Gastrocnemius medialis (tissue), 4 donors: Measurements from ENCODE around the gene BMP7. TPM values are rescaled to one million over a fixed set of nuclear protein-coding genes. Genes with fewer than 3 reads are reported as not detected.

Experiments
- ATAC-seq, 2 donors: fragments of 150-250 bp; one replicate each; pipeline ENCODE4 v1.9.1; 2016
- DNase-seq, 2 donors: peaks; one replicate each; pipeline ENCODE4 v3.0.0-alpha.2; 2019
- H3K27ac ChIP-seq, 4 donors: fragments of 200-600 bp; sonication (generic); 1 replicate in 1 of 4; 2 replicates in 3 of 4; pipeline ENCODE4 v1.5.1; 2016 to 2018; ENCODE audit warnings: mild to moderate bottlenecking in 2 of 4, moderate library complexity in 1 of 4
- H3K27me3 ChIP-seq, 3 donors: fragments of 200-600 bp; sonication (generic) in 2 of 3; 1 replicate in 1 of 3; 2 replicates in 2 of 3; pipeline versions ENCODE4 v1.5.1 to v1.6.0; 2016 to 2019; ENCODE audit warnings: mild to moderate bottlenecking in 1 of 3, moderate library complexity in 1 of 3
- H3K36me3 ChIP-seq, 2 donors: fragments of 200-600 bp; sonication (generic) in 1 of 2; one replicate each; pipeline ENCODE4 v1.5.1; 2017 to 2018
- H3K4me1 ChIP-seq, 2 donors: fragments of 200-600 bp; sonication (generic) in 1 of 2; one replicate each; pipeline ENCODE4 v1.5.1; 2016 to 2017; ENCODE audit warnings: mild to moderate bottlenecking in 2 of 2
- H3K4me3 ChIP-seq, 4 donors: fragments of 200-600 bp; sonication (generic) in 3 of 4; 1 replicate in 1 of 4; 2 replicates in 3 of 4; pipeline ENCODE4 v1.5.1; 2016 to 2019; ENCODE audit warnings: mild to moderate bottlenecking in 2 of 4
- H3K9me3 ChIP-seq, 3 donors: fragments of 200-600 bp; sonication (generic) in 2 of 3; 1 replicate in 1 of 3; 2 replicates in 2 of 3; pipeline ENCODE4 v1.5.1; 2016 to 2019
- CTCF ChIP-seq, 5 experiments: fragments of 450-650 bp in 3 of 5; fragments of 200-600 bp in 2 of 5; sonication (generic) in 2 of 5; IDR thresholded peaks in 4 of 5; conservative IDR thresholded peaks in 1 of 5; 1 replicate in 4 of 5; 2 replicates in 1 of 5; pipeline ENCODE4 v1.5.1; 2016 to 2019; ENCODE audit warnings: antibody characterized with exemption in 5 of 5, mild to moderate bottlenecking in 3 of 5, moderate library complexity in 3 of 5
- POLR2A ChIP-seq, 2 donors: fragments of 450-650 bp; IDR thresholded peaks; one replicate each; pipeline ENCODE4 v1.6.1; 2017; ENCODE audit warnings: antibody characterized with exemption in 2 of 2, mild to moderate bottlenecking in 2 of 2, moderate library complexity in 2 of 2
- in situ Hi-C, 4 donors: fragments of 200-750 bp; cut with MboI; loops; one replicate each; pipeline versions ENCODE4 v1.15.0 to v1.8.0; 2017; ENCODE audit warnings: low sequenced_read_pairs in 4 of 4
- intact Hi-C: fragments of 100-400 bp; cut with DNase I; formaldehyde crosslinking; loops from one replicate; pipeline ENCODE4 v1.15.1; 2023; ENCODE audit warnings: low total_unique reads
- total RNA-seq, 4 donors: library from RNA; depleted of rRNA; stranded (reverse); fragments of >200 nt; gene quantifications; one replicate each; pipeline versions ENCODE4 v1.1.0 to v1.2.3, GENCODE V29; 2016

BMP7 gene
- total RNA-seq, 4 donors from 2014 or later, result 0.52 TPM; not detected in 3

GRCh38 chr20:57217802-57218201 lies 48.6 kb downstream of the BMP7 start:
- Histone ChIP-seq H3K36me3 (no peaks in the 10 kb centered on the region), H3K27ac (no peak overlapping the region), H3K4me3 (no peak overlapping the region), H3K27me3 (no peaks in the 10 kb centered on the region), H3K4me1 (no peaks in the 10 kb centered on the region), H3K9me3 (no peaks in the 10 kb centered on the region)
- ATAC-seq, result no peak
- DNase-seq, result no peak
- intact Hi-C loops, result no loop called here
- in situ Hi-C loops, result no loop called here
- TF ChIP-seq CTCF (IDR thresholded peaks at IDR 0.05 in 4 of 5, conservative IDR thresholded peaks at IDR 0.05 in 1 of 5) (no peak), POLR2A (IDR thresholded peaks at IDR 0.05) (no peak)

GRCh38 chr20:57216669-57217068 lies 49.8 kb downstream of the BMP7 start:
- in situ Hi-C loops, result no loop called here
- H3K36me3 ChIP-seq, result no peaks in the 10 kb centered on the region
- no peak for ATAC-seq
- H3K27ac ChIP-seq, result no peak overlapping the region
- no peaks in the 10 kb centered on the region for H3K9me3 ChIP-seq
- intact Hi-C loops, result no loop called here
- TF ChIP-seq CTCF (IDR thresholded peaks at IDR 0.05 in 4 of 5, conservative IDR thresholded peaks at IDR 0.05 in 1 of 5) (no peak), POLR2A (IDR thresholded peaks at IDR 0.05) (no peak)
- DNase-seq, result no peak
- no peaks in the 10 kb centered on the region for H3K4me1 ChIP-seq
- H3K4me3 ChIP-seq, result no peak overlapping the region
- H3K27me3 ChIP-seq, result no peaks in the 10 kb centered on the region

- no peak for ATAC-seq
- Histone ChIP-seq H3K9me3 (no peaks in the 10 kb centered on the region), H3K27ac (no peak overlapping the region), H3K36me3 (no peaks in the 10 kb centered on the region), H3K4me3 (no peak overlapping the region), H3K4me1 (no peaks in the 10 kb centered on the region), H3K27me3 (no peaks in the 10 kb centered on the region)
- intact Hi-C loops (no loop called here), in situ Hi-C loops (no loop called here)
- TF ChIP-seq CTCF (IDR thresholded peaks at IDR 0.05 in 4 of 5, conservative IDR thresholded peaks at IDR 0.05 in 1 of 5) (no peak), POLR2A (IDR thresholded peaks at IDR 0.05) (no peak)
- DNase-seq, result no peak
Observed at GRCh38 chr20:57215826-57216471, 50.5 kb downstream of the BMP7 start.

GRCh38 chr20:57215426-57215825 lies 51.0 kb downstream of the BMP7 start:
- Histone ChIP-seq H3K36me3 (no peaks in the 10 kb centered on the region), H3K4me3 (no peak overlapping the region), H3K27ac (no peak overlapping the region), H3K9me3 (no peaks in the 10 kb centered on the region), H3K4me1 (no peaks in the 10 kb centered on the region), H3K27me3 (no peaks in the 10 kb centered on the region)
- ATAC-seq (no peak), DNase-seq (no peak)
- intact Hi-C loops (no loop called here), in situ Hi-C loops (no loop called here)
- TF ChIP-seq CTCF (IDR thresholded peaks at IDR 0.05 in 4 of 5, conservative IDR thresholded peaks at IDR 0.05 in 1 of 5) (no peak), POLR2A (IDR thresholded peaks at IDR 0.05) (no peak)

GRCh38 chr20:57214948-57215347 lies 51.5 kb downstream of the BMP7 start:
- intact Hi-C loops, result no loop called here
- in situ Hi-C loops, result no loop called here
- no peaks in the 10 kb centered on the region for H3K9me3 ChIP-seq
- H3K27ac ChIP-seq, result no peak overlapping the region
- no peak for ATAC-seq
- no peaks in the 10 kb centered on the region for H3K36me3 ChIP-seq
- TF ChIP-seq CTCF (IDR thresholded peaks at IDR 0.05 in 4 of 5, conservative IDR thresholded peaks at IDR 0.05 in 1 of 5) (no peak), POLR2A (IDR thresholded peaks at IDR 0.05) (no peak)
- no peaks in the 10 kb centered on the region for H3K27me3 ChIP-seq
- no peaks in the 10 kb centered on the region for H3K4me1 ChIP-seq
- DNase-seq, result no peak
- no peak overlapping the region for H3K4me3 ChIP-seq
